Transverse colon (tissue), 4 donors: Measurements from ENCODE around the gene SPEF2.

Experiments used
- CTCF ChIP-seq, 5 experiments: fragments of 200-600 bp in 3 of 5; fragments of 450-650 bp in 2 of 5; sonication (generic) in 3 of 5; IDR thresholded peaks; 1 replicate in 2 of 5; 2 replicates in 3 of 5; pipeline ENCODE4 v1.5.1; 2016 to 2017; ENCODE audit warnings: antibody characterized with exemption in 5 of 5, inconsistent platforms in 3 of 5, mild to moderate bottlenecking in 2 of 5, moderate library complexity in 1 of 5
- EP300 ChIP-seq: sonication (generic); formaldehyde crosslinking; IDR thresholded peaks from one replicate; pipeline ENCODE4 v1.6.1; 2017; ENCODE audit warnings: antibody characterized with exemption, low read depth
- POLR2A ChIP-seq: fragments of 450-650 bp; IDR thresholded peaks from one replicate; pipeline ENCODE4 v1.6.1; 2016; ENCODE audit warnings: antibody characterized with exemption, mild to moderate bottlenecking, moderate library complexity
- POLR2AphosphoS5 ChIP-seq, 3 donors: sonication (generic); formaldehyde crosslinking; IDR thresholded peaks; one replicate each; pipeline ENCODE4 v1.6.1; 2016; ENCODE audit warnings: antibody characterized with exemption in 3 of 3

GRCh38 chr5:35842856-35843255, 225.2 kb downstream of the SPEF2 start:
- TF ChIP-seq CTCF (IDR thresholded peaks at IDR 0.05) (no peak), POLR2AphosphoS5 (IDR thresholded peaks at IDR 0.05) (no peak), EP300 (no peak), POLR2A (no peak)
